ENCODE measurements around the gene PER3. TPM values are rescaled to one million over a fixed set of nuclear protein-coding genes. Genes with fewer than 3 reads are reported as not detected.

Gene PER3
- total and polyA plus RNA-seq, 2 of the 13 experiments (the other 11 are each of a cell fraction or from before 2014, with no cell fraction given): 3.0 to 6.0 TPM

- Histone ChIP-seq H3K27me3 (ENCODE audit: control insufficient read depth in 1 of 2, insufficient read depth in 2 of 2, low read length in 2 of 2) (no peaks in the 10 kb centered on the region; a peak in 1 of 5 replicates), H3K9ac (ENCODE audit: insufficient read depth, low read depth, low read length) (no peak overlapping the region), H4K20me1 (ENCODE audit: insufficient read depth, low read length) (0 out of 2 replicates have a peak, but pooled peaks cover 6% of the 10 kb centered on the region), H3K4me3 (replicated peaks in 1 of 3; ENCODE audit: insufficient read depth in 1 of 3, low read depth in 2 of 3, low read length in 3 of 3) (no peak overlapping the region), H3K79me2 (ENCODE audit: insufficient read depth, low read length) (peaks cover 7% of the 10 kb centered on the region), H3K27ac (ENCODE audit: extremely low read length, insufficient read depth, low read length) (no peak overlapping the region), H3K4me1 (ENCODE audit: insufficient read depth, low read length) (peaks cover 9% of the 10 kb centered on the region), H3K36me3 (replicated peaks in 1 of 2; ENCODE audit: control insufficient read depth in 1 of 2, insufficient read depth in 2 of 2, low read length in 2 of 2) (no peaks in the 10 kb centered on the region; a peak in 1 of 5 replicates), H3K4me2 (ENCODE audit: low read depth, low read length) (no peak overlapping the region), H3K9me3 (ENCODE audit: low read length) (no peaks in the 10 kb centered on the region), H2AFZ (ENCODE audit: low read length) (no peak overlapping the region)
- ChIA-PET CTCF (ENCODE audit: low intra/inter-chr PET ratio, low total read pairs) (no interaction called here), POLR2A (interaction anchor here (0.6 kb wide), 1 partner anchor 16 kb away, joined by 3 read pairs; no protein-coding TSS in a partner anchor)
- in situ Hi-C loops (cut with HindIII; ENCODE audit: extremely low pct_ligation_motif_present, low pct_unique_long_range_greater_than_20kb): no loop called here
- intact Hi-C loops (cut with micrococcal nuclease; ENCODE audit: unreplicated experiment): no loop called here
- TF ChIP-seq DNMT1 (CRISPR knock-in tag; IDR thresholded peaks at IDR 0.05) (no peak), ARID3A (IDR thresholded peaks at IDR 0.05; ENCODE audit: low read depth, low read length) (no peak), JUN (CRISPR knock-in tag; IDR thresholded peaks at IDR 0.05) (no peak), SIX4 (CRISPR knock-in tag; IDR thresholded peaks at IDR 0.05) (no peak), TRIM22 (IDR thresholded peaks at IDR 0.05) (no peak), HNF4G (IDR thresholded peaks at IDR 0.05; ENCODE audit: borderline replicate concordance, low read depth, low read length) (no peak), HNF4G (CRISPR knock-in tag; IDR thresholded peaks at IDR 0.05; ENCODE audit: borderline replicate concordance, low read depth) (no peak), ZFAT (CRISPR knock-in tag; conservative IDR thresholded peaks at IDR 0.05) (no peak), ATRX (CRISPR knock-in tag; IDR thresholded peaks at IDR 0.05; ENCODE audit: borderline replicate concordance) (no peak), WIZ (CRISPR knock-in tag; IDR thresholded peaks at IDR 0.05) (no peak), NFE2L1 (CRISPR knock-in tag; IDR thresholded peaks at IDR 0.05; ENCODE audit: borderline replicate concordance) (no peak), ZNF34 (CRISPR knock-in tag; IDR thresholded peaks at IDR 0.05; ENCODE audit: borderline replicate concordance) (no peak)
- no peak for ATAC-seq
- no peak for DNase-seq (ENCODE audit: low spot score)
- BruUV-seq (replicated peaks): no TSS peak
- WGBS (ENCODE audit: low lambda C conversion rate): 96% methylated on average over 4 of the region's 4 CpGs
- FAIRE-seq: no peak
These were observed 16.9 kb upstream of the PER3 start for GRCh38 chr1:7767176-7767575.
